HEK293 (cell line): ENCODE data around the gene LASP1.

Source experiments
- CTCF ChIP-seq: fragments of 450-650 bp; formaldehyde crosslinking; IDR thresholded peaks from 2 replicates; pipeline ENCODE4 v1.5.1; 2016; ENCODE audit warnings: missing biosample characterization, missing genetic modification characterization
- INSM2 ChIP-seq: fragments of 450-650 bp; formaldehyde crosslinking; IDR thresholded peaks from 2 replicates; pipeline ENCODE4 v1.5.1; 2016; ENCODE audit warnings: missing biosample characterization, missing genetic modification characterization
- SP3 ChIP-seq: fragments of 450-650 bp; formaldehyde crosslinking; IDR thresholded peaks from 2 replicates; pipeline ENCODE4 v1.5.1; 2016; ENCODE audit warnings: missing biosample characterization, missing genetic modification characterization
- ZNF10 ChIP-seq: fragments of 450-650 bp; formaldehyde crosslinking; IDR thresholded peaks from 2 replicates; pipeline ENCODE4 v1.5.1; 2017; ENCODE audit warnings: missing biosample characterization, missing genetic modification characterization
- ZNF121 ChIP-seq: fragments of 450-650 bp; formaldehyde crosslinking; IDR thresholded peaks from 2 replicates; pipeline ENCODE4 v1.5.1; 2016; ENCODE audit warnings: missing biosample characterization, missing genetic modification characterization
- ZNF223 ChIP-seq: fragments of 450-650 bp; formaldehyde crosslinking; IDR thresholded peaks from 2 replicates; pipeline ENCODE4 v1.5.1; 2016; ENCODE audit warnings: missing biosample characterization, missing genetic modification characterization
- ZNF280C ChIP-seq: fragments of 450-650 bp; formaldehyde crosslinking; IDR thresholded peaks from 2 replicates; pipeline ENCODE4 v1.5.1; 2016; ENCODE audit warnings: missing biosample characterization, missing genetic modification characterization
- ZNF335 ChIP-seq: fragments of 450-650 bp; formaldehyde crosslinking; conservative IDR thresholded peaks from 2 replicates; pipeline ENCODE4 v1.5.1; 2016; ENCODE audit warnings: missing biosample characterization, missing genetic modification characterization
- ZNF416 ChIP-seq: fragments of 450-650 bp; formaldehyde crosslinking; IDR thresholded peaks from 2 replicates; pipeline ENCODE4 v1.5.1; 2016; ENCODE audit warnings: missing biosample characterization, missing genetic modification characterization
- ZNF624 ChIP-seq: fragments of 450-650 bp; formaldehyde crosslinking; IDR thresholded peaks from 2 replicates; pipeline ENCODE4 v1.5.1; 2017; ENCODE audit warnings: missing biosample characterization, missing genetic modification characterization
- ZNF776 ChIP-seq: fragments of 450-650 bp; formaldehyde crosslinking; IDR thresholded peaks from 2 replicates; pipeline ENCODE4 v1.5.0; 2017; ENCODE audit warnings: missing biosample characterization, missing genetic modification characterization, borderline replicate concordance

- TF ChIP-seq SP3 (tag by site-specific recombination) (peak; percentile 37; the same call in 1 of the 2 replicates), ZNF776 (tag by site-specific recombination) (no peak), ZNF10 (tag by site-specific recombination) (no peak), ZNF121 (no peak), ZNF223 (tag by site-specific recombination) (no peak), ZNF624 (tag by site-specific recombination) (no peak), CTCF (tag by site-specific recombination) (no peak), ZNF280C (tag by site-specific recombination) (no peak), INSM2 (no peak), ZNF416 (tag by site-specific recombination) (no peak), ZNF335 (tag by site-specific recombination) (no peak)
Observed at GRCh38 chr17:38861399-38861843, 8.4 kb upstream of the LASP1 start.
